Iris pigment epithelial cell (primary cell): ENCODE results near the gene RUFY3.
A peak's percentile ranks its signal among the peaks of the same experiment; 100 is the strongest.
"Not testable (repeated sequence)": the region's sequence is repeated elsewhere in the genome, so short reads cannot be mapped to it uniquely, and the experiment has no call there.

Experiments used
- DNase-seq: peaks from one replicate; pipeline ENCODE4 v3.0.0-alpha.2; 2011; ENCODE audit warnings: low read depth

The RUFY3 gene, protein sequence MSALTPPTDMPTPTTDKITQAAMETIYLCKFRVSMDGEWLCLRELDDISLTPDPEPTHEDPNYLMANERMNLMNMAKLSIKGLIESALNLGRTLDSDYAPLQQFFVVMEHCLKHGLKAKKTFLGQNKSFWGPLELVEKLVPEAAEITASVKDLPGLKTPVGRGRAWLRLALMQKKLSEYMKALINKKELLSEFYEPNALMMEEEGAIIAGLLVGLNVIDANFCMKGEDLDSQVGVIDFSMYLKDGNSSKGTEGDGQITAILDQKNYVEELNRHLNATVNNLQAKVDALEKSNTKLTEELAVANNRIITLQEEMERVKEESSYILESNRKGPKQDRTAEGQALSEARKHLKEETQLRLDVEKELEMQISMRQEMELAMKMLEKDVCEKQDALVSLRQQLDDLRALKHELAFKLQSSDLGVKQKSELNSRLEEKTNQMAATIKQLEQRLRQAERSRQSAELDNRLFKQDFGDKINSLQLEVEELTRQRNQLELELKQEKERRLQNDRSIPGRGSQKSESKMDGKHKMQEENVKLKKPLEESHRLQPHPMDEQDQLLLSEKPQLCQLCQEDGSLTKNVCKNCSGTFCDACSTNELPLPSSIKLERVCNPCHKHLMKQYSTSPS

DNA sequence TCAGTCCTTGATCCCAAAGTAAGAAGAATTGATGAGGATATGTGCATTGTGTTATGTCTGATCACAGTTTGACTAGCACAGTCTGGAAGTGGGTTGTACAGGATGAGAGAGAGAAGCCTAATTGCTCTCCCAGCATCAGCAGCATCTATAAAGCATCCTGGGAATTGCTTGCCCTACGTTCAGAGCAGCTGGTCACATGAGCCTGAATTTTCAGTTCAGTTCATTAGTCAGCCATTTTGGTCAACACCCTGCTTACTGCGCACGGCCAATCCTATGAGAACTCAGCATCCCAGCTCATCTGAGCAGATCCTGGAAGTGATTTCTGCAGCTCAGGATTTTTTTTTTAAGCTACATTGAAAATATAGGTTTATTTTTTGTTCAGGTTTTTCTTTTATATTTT lies at the start of gene RUFY3:
TSS of gene RUFY3 (plus strand) at position 218 of the 400 bp plus-strand sequence. CDS start 610 bp downstream, outside the sequence.
- DNase-seq = peak; percentile 94

DNA sequence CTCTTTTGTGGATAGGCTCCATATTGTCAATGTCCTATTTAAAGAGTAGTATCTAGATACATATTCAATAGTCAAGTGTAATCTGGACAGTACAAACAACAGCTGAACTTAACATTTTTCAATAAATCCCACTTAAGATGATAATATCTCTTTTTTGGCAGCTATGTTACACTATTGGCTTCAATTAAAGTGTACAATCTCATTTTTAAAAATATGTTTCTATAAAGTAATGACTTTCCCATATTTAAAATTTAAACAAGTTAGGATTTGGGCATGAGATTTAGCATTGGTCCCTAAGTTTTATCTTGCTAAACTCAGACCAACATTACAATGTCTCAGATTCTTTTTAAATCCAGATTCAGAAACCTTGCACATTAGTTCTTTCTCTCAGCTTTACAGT lies 47.6 kb upstream of the RUFY3 start:
- DNase-seq = no peak

DNA sequence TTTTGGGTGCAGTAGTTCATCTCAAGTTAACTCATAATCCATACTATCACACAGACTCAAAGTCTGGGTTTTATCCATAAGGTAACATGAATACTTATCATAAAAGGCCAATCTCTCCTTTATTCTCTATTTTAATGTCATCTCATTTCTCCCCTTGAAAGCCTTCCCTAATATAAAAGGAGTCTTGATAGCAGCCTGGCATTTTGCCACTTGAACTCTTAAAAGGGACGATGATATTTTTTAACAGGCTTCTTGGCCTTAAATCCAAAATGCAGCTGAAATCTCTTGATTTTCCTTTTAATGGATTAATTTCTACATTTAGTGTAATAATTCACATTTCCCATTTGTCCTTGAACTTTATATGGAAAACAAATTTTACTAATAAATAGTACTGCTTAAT lies 47.0 kb upstream of the RUFY3 start:
- DNase-seq = no peak

DNA sequence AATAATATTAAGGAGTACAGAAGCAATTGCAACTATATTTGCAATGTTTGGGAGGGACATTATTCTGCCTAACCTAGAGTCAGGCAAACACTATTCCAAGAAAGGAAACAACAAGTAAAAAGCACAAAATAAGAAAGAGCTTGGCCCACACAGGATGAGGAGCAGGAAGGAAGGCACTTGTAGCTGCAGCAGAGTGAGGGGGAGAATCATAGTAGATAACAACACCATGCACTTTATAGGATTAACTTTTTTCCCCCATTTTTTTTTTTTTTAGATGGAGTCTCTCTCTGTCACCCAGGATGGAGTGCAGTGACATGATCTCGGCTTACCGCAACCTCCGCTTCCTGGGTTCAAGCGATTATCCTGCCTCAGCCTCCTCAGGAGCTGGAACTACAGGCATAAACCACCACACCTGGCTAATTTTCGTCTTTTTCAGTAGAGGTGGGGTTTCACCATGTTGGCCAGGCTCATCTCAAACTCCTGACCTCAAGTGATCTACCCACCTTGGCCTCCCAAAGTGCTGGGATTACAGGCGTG lies 45.1 kb upstream of the RUFY3 start:
- DNase-seq = no peak

DNA sequence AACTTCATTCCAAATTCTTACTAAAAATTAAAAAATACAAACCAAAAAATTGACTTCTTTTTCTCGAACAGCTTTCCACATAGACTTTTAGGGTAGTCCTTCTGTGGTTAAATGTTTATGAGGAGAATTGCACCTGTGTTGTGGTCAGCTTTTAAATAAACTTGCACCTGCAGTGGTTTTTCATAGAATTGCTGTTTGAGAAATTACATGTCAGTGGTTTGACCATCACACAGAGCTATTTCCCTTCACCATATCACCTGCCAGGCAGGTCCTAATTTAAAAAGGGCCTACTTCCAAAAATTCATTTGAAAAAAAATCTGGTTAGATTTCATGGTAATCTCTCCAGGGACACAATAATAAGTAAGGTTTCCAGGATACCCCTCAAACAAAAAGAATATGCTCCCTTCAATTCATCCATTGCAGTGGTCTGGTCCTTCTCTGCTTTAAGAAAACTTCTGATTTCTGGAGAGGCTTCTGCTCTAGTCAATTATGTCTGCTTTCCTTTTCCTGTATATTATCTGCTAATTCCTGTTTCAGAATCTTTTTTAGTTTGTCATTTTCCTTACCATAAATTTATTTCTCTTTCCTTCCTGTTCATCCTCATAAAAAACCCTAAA lies 43.3 kb upstream of the RUFY3 start:
- DNase-seq = no peak

DNA sequence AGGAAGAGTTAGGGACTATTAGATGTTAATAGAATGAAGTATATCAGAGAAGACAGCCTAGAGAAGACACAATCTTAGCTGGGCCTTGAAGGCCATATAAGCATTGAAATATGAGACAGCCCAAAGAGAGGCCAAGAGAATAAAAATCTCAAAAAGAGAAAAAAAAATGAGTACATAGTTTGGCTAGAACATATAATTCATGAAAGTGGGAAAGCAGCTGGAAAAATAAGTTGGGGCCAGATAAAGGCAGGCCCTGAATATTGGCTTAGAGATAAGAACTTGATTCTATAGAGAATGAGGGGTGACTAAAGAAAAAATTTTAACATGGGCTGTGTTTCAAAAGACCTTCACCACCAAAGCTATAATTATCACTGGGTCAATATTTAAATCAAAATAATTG lies 40.8 kb upstream of the RUFY3 start:
- no peak for DNase-seq

DNA sequence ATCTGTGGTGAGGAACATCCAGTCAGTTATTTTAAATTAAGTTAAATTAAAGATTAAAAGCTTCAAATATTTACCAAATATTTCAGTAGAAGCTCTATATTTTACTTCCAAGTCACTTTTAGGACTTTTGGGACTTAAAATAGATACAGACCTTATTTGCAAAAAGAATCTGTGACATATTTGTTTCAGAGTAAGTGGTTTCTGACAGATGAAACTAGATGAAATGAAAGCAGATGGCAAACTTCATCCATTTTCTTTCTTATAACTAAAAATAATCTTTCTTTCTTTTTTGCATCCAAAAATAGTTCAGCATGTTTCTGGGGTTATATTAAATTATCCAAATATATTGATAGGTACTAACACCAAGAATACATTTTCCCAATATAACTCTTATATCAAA lies 40.1 kb upstream of the RUFY3 start:
- no peak for DNase-seq

DNA sequence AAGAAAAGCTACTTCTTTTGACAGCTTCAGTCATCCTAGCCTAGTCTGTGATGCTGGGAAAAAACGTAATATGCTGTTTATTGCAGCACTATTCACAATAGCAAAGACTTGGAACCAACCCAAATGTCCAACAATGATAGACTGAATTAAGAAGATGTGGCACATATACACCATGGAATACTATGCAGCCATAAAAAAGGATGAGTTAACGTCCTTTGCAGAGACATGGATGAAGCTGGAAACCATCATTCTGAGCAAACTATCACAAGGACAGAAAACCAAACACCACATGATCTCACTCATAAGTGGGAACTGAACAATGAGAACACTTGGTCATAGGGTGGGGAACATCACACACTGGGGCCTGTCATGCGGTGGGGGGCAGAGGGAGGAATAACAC lies 39.6 kb upstream of the RUFY3 start:
- DNase-seq = not testable (repeated sequence)

DNA sequence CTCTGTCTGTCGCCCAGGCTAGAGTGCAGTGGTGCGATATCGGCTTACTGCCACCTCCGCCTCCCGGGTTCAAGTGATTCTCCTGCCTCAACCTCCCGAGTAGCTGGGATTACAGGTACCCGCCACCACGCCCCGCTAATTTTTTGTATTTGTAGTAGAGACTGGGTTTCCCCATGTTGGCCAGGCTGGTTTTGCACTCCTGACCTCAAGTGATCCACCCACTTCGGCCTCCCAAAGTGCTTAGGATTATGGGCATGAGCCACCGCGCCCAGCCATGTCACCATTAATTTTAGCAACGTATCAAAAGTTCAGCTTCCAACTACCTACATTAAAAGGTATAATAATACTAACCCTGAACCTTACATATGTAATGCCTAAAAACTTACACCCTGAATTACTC lies 34.4 kb upstream of the RUFY3 start:
- no peak for DNase-seq

DNA sequence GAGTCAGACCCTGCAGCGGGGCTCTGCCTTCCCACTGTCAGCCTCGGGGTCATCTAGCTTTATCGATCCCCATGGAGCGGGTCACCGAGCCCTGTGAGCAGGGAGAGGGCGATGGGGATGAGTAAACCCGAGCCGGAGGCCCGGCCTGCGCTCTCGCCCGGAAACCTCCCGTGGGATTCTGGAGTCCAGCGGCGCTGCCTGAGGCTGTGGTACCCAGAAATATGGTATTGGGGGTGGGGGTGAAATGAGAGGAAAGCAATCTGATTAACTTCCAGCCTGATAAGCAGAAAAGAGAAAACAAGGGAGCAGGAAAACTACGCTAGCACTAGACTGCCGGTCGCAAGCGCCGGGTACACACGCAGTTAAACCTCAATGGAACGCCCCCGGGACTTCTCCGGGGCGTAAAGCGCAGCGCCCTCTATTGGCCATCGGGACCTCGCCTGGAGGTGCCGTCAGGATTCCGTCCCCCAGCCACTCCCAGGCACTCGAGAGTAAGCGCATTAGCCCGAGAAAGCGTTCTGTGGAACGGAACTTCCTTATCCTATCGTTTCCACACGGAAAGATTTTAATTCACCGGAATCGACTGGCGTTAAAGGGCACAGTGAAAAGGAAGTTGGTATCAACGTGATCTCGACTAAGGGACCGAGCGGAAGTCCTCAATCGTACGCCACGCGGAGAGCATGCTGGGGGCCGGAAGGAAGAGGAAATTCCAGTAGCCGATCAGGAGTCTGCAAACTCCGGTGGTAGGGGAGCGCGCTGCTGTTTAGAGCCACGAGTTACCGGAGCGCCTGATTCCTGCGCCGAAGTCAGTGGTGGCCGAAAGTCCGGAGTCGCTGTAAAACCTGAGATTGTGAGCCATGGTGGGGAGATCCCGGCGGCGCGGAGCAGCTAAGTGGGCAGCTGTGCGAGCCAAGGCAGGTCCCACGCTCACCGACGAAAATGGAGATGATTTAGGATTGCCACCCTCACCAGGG lies 33.7 kb upstream of the RUFY3 start, which contains the start of gene UTP3:
TSS of gene UTP3 (plus strand) at position 712 of the 974 bp plus-strand sequence. CDS start at position 858, 146 bp downstream.
- peak; percentile 99 for DNase-seq

DNA sequence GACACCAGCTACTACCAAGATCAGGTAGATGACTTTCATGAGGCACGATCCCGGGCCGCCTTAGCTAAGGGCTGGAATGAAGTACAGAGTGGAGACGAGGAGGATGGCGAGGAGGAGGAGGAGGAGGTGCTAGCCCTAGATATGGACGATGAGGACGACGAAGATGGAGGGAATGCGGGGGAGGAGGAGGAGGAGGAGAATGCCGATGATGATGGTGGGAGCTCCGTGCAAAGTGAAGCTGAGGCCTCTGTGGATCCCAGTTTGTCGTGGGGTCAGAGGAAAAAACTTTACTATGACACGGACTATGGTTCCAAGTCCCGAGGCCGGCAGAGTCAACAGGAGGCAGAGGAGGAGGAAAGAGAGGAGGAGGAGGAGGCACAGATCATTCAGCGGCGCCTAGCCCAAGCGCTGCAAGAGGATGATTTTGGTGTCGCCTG lies 33.0 kb upstream of the RUFY3 start:
- peak; percentile 36 for DNase-seq

DNA sequence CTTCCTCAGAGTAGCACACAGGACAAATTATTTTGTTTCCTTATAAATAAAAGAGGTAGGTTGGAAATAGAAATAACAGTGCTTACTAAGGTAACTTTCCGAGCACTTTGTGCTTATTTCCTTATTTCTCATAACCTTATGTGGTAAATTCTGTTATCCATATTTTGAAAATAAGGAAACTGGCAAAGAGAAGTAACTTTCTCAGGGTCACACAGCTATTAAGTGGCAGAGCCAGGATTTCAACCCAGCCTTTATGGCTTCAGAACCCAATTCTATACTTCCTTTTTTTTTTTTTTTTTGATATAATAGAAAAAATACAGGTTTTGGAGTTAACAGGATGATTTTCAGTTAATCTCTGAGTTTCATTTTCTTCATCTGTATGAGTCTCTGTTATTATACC lies 30.1 kb upstream of the RUFY3 start:
- no peak for DNase-seq

DNA sequence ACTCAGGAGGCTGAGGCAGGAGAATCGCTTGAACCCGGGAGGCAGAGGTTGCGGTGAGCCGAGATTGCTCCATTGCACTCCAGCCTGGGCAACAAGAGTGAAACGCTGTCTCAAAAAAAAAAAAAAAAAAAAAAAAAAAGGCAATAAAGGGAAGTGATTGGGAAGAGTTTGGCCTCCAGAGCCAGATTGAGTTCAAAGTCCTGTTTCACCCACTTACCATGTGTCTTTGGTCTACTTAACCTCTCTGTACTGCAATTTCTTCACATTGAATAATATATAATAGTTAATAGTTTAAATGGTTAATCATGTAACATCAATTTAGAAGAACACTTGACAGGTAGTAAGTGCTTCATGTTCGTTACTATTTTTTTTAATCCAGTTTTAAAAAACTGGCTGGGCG lies 27.1 kb upstream of the RUFY3 start:
- not testable (repeated sequence) for DNase-seq

DNA sequence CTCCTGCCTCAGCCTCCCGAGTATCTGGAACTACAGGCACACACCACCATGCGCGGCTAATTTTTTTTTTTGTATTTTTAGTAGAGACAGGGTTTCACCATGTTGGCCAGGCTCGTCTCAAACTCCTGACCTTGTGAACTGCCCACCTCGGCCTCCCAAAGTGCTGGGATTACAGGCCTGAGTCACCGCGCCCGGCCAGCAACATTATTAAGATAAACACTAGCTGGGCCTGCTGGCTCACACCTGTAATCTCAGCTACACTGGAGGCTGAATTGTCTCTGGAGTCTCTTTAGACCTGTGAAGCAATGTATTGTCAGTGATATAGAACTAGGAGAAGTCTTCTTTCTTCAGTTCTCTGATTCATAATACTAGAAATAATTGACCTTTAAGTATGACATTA lies 23.3 kb upstream of the RUFY3 start:
- DNase-seq = peak; percentile 45

DNA sequence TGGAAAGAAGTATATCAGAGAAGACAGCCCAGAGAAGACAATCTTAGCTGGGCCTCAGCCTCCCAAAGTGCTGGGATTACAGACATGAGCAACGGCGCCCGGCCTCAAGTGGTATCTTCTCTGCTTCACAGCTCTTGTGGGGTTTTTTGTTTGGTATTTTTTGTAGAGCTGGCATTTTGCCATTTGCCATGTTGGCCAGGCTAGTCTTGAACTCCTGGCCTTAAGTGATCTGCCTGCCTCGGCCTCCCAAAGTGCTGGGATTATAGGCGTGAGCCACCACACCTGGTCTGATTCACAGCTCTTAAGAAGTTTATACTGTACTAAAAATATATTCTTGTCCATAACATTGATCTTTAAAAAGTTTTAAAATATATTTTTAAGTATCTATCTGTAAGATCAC lies 21.1 kb upstream of the RUFY3 start:
- no peak for DNase-seq

DNA sequence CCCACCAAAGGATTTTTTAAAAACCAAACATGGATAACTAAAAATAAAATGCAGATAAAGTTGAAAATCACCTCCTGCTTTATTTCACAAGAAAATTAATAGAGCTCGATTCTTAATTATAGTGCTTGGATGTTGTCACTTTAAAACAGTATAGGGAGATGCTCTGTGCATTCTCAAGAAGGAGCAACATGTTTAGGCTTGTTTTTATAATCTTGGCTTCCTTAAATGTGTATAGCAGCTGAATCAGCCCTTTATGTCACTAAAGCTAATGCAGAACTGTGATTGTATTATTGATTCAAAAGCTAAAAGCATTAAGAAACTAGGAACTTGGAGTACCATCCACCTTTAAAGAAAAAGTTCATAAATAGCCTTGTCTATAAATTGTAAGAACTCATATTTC lies 20.5 kb upstream of the RUFY3 start:
- DNase-seq = no peak

DNA sequence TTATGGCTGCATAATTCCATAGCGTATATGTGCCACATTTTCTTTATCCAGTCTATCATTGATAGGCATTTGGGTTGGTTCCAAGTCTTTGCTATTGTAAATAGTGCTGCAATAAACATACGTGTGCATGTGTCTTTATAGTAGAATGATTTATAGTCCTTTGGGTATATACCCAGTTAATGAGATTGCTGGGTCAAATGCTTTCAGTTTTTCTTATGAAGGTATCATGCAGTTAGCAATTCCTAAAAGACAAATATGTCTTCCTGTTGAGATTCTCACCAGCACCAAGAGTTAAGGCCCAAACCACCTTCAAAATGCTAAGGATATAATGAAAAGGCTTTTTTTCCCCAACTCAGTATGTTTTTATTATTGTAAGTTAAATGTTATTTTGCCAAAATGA lies 19.2 kb upstream of the RUFY3 start:
- not testable (repeated sequence) for DNase-seq

DNA sequence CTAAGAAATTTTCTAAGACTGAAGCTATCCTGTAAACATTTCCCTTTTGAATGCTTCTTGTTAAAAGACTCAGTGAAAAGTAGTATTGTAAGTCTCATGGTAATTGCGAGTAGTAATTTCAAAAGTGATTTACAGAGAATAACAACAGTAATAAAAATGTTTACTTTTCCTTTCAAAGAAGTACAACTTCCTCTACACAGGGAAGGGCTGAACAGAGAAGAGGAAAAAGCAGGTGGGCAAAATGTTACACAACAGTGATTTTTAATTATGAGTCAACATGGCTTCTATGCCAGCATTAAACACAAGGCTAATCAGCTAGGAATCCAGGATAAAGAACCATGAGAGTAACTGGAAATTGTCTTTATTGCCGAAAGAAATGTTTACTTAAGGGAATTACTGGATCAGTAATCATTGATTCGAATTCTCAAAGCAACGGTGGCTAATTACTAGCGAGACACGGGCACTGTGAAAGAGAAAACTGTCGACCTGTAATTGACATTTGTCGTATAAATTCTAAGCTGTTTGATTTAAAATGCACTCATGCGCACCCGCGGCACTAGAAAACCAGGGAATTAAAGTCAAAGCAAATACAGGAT lies 18.0 kb upstream of the RUFY3 start:
- peak; percentile 60 for DNase-seq

DNA sequence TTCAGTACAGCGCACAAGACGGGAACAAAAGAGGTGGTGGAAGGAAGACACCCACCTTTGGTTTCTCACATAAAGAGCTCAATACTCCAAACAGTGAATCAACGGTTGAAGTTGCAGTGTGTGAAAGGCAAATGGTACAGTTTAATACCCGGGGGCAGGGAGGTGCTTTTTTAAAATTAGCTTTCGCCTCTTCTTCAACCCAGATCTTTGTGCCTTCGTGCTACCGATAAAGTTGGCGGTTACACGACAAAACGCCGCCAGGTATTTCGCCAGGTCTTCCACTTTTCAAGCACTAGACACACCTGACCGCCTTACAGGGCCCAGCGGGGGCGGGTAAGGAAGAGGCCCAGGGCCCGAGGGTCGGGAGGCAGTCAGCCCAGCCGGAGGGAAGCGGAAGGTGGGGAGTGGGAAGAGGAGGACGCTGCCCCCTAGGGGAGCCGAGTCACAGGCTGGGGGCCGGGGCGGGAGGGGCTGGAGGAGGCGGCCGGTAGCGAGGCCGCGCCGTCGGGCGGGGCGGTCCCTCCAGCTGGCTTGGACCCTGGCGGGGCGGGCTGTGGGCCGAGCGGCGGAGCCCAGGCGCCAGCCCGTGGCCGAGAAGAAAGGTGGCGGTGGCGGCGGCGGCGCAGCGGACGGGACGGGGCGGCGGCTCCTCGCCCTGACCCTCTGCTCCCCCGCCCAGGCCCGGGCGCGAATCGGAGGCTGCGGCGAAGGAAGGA lies 17.4 kb upstream of the RUFY3 start:
- peak; percentile 60 for DNase-seq

DNA sequence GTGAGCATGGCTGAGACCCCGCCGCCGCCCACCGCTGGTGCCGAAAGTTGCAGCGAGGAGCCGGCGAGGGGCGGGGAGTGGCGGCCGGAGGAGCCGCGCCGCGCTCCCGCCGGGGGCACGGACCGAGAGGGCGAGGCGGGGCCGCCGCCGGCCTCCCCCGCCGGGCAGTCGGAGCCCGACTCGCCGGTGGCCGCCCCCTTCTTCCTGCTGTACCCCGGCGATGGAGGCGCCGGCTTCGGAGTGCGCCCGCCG lies 16.9 kb upstream of the RUFY3 start:
- DNase-seq = no peak
